HG03354 (cell line): ENCODE data around the gene EGF.
"Not testable (repeated sequence)": the region's sequence is repeated elsewhere in the genome, so short reads cannot be mapped to it uniquely, and the experiment has no call there.

ENCODE experiments used
- ATAC-seq: cut with Tn5 transposase; IDR thresholded peaks from one replicate; pipeline ENCODE4 v1.9.1; 2021; ENCODE audit warnings: mild to moderate bottlenecking; ENCODE audit not compliant: unreplicated experiment, poor library complexity, severe bottlenecking

The EGF gene

DNA sequence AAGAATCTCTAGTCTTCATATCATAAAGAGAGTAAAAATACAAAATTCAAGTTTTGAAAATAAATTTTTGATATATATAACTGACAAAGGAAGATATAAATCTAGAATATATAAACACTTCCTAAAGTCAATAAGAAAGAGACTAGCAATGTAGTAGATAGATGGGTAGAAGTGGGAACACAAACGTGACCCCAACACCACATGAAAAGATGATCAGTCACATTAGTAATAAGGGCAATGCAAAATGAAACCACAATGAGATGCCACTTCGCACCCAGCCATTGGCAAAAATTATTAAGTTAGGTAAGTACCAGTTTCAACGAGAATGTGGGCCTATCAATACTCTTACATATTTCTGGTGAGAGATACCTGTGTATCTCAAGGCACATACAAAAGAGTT lies 106.5 kb downstream of the EGF start:
- ATAC-seq = no peak

DNA sequence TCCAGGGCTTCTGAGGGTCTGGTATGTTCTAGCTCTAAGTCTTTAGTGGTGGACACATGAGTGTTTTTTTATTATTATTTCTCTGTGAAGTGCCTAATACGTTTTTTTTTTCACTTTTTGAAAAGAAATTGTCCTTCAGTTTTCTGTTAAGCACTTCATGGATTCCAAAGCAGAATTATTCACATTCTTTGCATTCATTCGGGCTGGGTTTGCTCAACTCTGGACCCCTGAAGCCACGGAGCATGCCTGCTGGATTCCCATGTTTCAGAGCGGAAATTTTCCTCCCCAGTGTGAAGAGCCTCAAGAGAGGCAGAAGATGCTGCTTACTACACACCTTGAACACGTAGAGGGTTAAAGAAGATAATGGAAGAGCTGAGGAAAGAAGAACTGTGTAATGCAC lies 107.5 kb downstream of the EGF start:
- no peak for ATAC-seq

DNA sequence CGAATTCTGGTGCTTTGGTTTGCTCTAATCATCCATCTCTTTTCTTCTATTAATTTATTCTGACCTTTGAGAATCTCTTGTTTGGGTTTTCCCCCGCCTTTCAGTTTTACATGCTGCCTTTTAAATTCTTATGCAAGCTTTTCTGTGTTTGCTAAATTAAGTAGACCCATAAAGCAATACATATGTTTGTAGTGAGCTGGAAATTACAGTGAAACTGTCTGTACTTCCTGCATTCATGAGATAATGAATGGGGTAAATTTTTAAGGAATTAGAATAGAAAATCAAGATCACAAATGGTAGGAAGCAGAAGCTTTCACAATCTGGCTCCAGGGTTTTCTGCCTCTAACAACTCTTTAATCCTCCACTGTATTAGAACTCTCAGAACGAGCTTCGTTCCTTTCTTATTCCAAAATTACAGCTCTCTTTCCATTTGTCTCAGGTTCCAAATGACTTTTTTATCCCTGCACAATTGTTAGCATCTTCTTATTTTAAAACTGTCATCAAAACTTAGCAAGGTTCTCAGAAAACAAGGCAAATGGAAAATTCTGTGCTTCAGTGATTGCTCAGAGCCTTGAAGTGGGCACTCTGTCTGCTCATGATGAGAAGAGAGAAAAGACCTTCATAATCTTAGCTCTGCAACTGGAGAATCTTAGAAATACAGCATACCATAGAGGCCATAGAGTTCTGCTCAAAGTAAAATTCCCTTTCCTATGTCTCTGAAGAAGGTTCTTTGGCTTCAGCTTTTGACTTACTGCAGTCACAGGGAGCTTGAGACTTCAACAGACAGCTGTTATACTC lies 108.2 kb downstream of the EGF start:
- no peak for ATAC-seq

DNA sequence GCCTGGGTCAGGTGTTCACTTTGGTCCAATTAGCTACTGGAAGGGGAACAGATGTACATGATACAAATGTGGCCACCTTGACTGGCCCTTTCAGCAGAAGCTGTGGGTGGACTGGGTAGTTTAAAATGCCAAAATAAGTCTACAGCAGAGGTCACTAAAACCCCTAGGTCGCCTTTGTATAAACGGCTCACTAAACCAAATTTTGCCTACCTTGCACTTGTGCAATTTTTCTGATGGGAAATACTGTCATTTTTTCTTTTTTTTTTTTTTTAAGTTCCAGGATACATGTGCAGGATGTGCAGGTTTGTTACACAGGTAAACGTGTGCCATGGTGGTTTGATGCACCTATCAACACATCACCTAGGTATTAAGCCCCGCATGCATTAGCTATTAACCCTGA lies 109.8 kb downstream of the EGF start:
- ATAC-seq = no peak

DNA sequence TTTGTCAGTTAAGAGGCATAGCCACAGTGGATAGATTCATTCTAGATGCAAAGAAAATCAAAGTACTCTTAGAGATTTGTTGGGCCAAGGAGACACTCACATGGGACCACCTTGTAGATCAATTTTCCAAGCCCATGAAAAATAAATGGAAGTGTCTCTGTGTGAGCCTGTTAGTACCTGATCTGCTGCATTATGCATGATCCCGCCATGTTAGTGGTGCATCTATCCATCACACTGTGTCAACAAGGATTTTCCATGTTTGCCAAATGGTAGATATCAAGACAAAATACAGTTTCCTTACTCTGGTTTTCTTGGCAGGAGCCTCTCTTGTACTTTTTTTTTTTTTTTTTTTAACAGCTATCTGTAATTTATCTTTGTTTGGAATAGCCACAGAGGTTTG lies 112.4 kb downstream of the EGF start:
- no peak for ATAC-seq

DNA sequence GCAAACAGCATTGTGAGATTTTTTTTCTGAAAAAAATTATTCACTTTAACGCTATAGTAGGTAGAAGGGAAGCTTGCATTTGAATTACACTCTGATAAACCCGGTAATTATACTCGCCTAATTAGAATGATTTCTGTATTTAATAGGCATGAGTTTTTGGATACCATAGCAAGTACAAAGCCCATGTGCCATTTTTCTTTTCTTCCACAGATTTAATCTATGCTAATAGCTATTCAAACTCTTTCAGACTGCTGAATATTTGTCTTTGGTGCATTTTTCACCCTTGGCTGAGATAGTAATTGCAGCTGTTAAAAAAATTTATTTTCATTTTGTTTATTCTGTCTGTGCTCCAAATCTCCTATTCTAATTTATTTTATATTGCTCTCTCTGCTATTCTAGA lies 113.0 kb downstream of the EGF start:
- ATAC-seq = no peak

DNA sequence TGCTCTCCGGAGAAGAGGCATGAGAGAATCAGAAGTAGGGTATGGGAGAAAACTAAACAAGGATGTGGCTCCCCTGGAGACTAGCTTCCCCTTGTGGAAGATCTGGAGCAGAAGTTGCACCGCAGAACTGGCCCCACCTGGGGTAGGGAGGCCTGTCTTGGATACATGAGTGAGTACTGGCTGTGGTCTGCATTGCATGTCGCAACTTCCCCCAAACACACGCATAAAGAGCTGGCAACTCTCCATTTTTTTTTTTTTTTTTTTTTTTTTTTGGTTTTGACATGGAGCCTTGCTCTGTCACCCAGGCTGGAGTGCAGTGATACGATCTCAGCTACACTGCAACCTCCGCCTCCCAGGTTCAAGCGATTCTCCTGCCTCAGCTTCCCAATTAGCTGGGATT lies 119.9 kb downstream of the EGF start:
- ATAC-seq = no peak

DNA sequence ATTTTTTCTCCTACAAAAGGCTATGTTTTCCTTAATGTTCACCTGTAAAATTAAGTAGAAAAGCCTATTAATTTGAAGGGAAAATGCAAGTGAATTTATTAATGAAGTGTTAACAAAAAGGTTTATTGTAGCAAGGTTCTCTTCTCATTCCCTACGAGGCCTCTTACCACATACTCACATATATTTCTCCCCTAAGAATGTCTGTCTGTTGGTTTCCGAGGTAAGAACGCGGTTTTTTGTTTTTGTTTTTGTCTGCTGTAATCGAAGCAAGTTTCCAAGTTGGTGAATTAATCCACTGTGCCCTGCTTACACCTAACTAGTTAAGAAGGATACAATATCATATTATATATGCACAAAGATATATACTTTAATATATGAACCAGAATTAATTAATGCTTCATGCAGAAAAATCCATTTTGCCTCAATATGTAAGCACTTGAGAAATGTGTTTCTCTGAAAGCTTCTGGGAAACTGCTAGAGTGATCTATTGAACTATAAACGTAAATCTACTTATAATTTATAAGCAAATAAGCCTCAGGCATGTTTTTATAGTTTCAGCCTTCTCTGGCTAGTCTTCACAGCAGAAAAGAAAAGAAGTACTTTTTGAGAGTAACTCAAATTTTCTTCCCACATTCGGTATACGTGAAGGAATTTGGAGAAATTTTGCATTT lies 120.8 kb downstream of the EGF start:
- ATAC-seq = no peak

DNA sequence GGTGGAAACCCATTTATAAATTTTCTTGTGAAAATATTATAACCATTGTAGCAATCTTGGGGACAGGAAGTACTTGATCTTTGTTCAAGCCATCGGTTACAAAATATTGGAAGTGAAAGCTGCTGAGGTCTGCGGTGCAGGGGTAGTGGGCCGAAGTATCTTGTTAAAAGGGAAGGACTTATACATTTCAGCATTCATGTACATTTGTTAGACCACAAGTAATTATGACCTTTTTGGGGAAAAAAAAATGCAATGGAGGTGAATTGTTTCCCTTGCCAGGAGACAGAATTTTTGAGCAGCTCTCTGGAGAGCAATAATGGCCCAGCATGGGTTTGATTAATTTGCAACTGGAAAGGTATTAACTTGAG lies 121.3 kb downstream of the EGF start:
- ATAC-seq = peak; percentile 97

DNA sequence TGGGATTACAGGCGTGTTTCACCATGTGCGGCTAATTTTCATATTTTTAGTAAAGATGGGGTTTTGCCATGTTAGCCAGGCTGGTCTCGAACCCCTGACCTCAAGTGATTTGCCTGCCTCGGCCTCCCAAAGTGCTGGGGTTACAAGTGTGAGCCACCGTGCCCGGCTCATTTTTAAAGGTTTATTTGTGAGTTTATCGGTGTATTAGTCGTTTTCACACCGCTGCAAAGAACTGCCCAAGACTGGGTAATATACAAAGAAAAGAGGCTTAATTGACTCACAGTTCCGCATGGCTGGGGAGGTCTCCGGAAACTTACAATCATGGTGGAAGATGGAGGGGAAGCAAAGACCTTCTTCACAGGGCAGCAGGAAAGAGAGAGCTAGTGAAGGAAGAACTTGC lies 126.5 kb downstream of the EGF start:
- ATAC-seq = not testable (repeated sequence)

DNA sequence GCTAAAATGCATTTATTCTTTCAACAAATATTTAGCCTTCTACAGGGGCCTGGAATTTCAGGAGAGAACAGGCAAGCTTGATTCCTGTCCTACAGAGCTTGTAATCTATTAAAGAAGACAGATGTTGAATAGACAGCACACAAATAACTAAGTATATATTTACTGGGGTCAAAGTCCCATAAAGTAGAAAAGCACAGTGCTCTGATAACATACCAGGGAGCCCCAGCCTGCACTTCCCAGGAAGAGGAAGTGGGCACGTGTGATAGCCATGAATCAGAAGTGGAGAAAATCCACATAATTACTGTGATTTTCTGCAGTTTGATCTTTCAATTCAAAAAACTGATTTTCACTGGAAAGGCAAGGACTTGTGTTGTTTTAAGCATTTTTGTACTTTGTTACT lies 129.1 kb downstream of the EGF start:
- ATAC-seq = no peak

DNA sequence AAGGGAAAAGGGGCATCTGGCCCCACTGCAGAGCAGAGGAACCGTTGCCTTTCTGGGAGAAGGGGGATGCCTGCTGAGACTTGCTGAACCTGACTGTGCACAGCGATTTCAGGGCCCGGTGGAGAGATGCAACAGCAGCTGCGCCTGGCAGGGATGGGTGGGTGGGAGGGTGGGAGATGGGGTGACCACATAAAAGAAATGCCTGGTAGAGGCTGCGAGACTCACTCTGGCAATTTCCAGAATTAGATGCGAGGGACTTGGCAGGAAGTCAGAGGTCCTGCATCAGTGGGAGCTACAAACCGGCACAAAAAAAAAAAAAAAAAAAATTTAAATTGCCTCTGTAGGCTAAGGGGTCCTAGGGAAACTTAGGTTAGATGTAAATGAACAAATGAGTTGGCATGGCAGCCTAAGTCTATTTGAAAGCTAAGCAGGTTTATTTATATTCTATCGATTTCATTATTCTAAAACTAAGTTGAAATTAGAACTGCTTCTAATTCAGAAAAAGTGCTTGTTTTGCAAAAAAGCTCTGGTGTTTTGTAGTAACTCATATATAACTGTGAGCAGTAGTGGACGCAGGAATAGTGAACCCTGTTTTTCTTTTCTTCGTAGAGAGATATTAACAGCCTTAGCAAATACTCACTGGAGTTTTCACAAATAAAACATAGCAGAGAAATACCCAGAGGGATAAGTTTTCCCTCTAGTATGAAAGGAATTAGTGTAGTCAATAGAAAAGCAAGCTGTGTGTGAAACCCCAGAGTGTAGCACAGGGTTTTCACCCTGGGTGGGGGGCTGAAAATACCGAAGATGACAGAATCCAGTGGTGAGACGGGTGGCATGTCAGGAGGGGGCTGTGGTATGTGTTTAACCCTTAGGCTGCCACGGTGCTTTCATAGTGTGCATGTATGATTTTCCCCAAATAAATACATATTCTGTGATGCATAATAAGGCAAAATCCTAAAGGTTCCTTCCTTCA lies 130.1 kb downstream of the EGF start:
- ATAC-seq = no peak

DNA sequence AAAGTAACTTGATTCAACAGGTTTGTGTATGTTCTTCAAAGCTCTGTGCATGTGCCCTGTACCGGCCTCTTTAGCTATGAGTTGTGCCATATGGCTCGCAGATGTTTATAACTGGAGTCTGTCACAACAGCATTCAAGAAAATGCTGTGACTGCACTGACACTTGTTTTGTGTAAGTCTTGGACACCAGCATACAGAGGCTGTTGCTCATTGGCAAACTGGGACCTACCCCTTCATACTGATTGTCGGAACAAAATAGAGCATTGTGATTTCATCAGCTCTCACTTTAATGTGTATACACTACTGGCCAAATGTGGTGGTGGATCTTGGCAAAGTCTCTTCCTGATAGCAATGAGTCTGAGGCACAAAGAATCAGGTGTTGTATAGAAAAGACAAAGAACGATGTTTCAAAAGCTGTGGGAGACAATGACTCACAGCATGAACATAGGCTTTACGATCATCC lies 133.9 kb downstream of the EGF start:
- no peak for ATAC-seq

DNA sequence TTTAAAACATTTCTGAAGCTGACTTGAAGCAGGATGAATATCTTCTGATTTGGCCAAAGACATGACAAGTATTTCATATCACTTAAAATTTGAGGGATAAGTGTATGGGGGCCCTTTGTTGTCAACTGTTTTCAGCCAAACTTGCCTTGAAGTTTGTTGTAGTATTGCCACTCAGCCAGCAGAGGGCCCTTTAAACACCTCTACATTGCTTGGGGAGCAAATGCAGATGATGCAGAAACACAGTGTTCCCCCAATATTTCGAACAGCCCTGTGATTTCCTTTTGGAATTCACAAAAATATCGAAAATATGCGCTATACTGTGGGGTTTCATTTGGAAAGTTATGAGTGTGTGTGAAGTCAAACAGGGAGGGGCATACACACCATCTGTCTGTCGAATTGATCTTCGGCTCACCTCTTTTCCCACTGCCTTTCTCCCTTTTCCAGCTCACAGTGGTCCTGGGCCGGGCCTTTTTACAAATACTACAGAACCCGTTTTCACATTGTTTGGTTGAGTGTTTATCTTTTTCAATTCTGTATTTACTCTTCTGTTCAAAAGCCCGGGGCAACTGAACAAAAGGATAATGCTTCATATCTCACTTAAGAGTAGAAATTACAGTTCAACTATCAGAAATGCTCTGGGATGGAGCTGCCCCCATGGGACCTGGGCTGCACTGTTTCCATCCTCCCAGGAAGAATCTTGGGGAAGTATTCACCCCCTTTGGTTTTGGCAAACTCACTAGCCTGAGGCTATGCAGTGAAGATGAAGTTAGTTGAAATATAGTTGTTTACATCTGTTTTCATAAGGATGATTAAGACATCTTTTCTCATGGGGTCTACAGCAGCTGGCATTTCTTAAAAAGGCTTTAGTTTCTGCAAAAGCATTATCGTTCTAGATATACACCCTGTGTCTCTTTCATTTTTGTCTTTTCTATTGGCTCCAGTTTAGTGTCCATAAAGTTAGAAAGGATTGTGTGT lies 137.6 kb downstream of the EGF start:
- ATAC-seq = peak; percentile 79

DNA sequence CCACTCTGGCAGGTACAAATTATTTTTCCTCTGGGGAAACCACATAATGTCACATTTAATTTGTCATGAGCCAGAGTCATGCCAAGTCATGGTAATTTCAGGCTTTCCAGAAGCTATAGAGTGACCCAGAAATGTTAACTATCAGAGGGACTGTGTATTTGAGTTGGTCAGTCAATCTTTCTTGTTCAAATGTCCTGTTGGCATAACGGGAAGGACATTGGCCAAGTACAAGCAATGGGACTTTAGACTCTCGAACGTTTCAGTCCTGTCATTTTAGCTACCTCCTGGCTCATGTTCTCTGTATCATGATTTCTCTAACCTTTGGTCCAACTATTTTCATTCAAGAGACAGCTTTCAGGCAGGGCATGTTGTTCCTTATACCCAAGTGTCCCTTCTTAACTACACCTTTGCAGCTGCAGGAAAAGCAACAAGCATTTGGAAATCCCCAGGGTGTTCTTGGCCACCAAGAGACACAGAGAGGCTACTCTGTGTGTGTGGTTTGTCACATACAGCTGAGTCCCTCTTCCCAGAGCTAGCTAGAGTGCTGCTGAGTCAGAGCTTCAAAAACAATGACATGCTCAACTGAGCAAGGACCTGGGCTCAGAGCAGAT lies 142.6 kb downstream of the EGF start:
- ATAC-seq = peak; percentile 60

DNA sequence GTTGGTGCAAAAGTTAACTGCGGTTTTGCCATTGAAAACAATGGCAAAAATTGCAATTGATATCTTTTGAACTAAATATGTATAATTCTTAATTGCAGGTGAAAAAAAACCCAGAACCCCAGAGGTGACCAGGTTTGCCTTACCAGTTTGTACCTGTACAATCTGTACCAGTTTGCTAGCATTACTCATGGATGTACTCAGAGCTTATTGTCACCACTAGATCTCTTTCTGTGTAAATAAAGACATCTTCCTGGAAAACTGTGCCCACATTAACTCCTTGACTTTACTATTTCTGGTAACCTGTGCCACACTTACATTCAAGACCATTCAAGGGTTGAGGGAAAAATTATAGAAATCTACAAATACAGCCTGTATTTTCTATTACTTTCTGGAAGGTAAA lies 146.0 kb downstream of the EGF start:
- ATAC-seq = no peak

DNA sequence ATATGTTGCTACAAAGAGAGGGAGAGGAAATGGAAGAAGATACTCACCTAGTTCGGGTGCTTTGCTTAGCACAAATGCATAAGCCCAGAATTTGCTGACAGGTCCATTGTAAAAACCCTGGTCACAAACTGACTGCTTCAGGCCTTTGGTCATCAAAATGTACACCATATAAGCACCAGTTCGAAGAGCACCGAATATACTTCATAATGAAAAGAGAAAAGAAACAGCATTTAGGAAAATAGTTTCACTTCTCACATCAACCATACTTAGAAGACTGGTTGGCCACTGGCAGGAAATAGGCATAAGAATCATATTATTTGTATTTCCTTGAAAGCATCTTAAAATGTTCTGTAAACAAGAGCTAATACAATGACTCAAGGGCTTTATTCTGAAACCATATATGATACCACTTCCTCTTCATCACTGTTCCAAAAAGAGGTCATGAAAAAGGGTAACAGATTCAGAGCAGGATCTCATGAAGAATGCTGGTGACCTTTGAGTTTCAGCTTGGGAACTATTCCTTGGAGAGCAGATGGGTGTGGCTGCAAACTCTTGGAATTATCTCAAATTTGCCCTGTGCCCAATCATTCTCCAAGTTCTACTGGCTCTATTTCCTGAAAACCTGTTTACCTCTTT lies 147.0 kb downstream of the EGF start:
- peak; percentile 88 for ATAC-seq

DNA sequence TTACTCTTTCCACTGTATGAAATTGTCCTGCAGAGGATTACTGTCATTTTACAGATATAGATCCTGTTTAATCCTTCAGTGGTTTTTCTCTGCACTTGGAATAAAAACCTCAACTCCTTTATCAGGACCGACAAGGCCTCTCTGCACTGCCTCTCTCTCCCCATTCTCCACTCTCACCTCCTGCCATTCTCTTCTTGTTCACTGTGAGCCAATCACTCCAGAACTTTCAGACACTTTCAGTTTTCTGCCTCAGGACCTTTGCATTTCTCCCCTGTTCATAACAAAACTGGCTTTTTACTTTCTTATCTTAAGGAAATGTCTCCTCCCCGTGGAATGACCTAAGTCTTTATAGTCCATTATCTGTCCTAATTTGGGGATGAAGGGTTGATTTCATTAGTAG lies 148.4 kb downstream of the EGF start:
- ATAC-seq = no peak
